ENCODE data around the gene NPHS1. TPM values are rescaled to one million over a fixed set of nuclear protein-coding genes. Genes with fewer than 3 reads are reported as not detected.

Gene NPHS1
- total RNA-seq, 4 donors from 2014 or later: not detected

- DNase-seq (ENCODE audit: extremely low spot score): no peak
- Histone ChIP-seq H3K27ac (replicated peaks in 1 of 4) (no peak overlapping the region), H3K4me1 (no peaks in the 10 kb centered on the region), H3K27me3 (peaks cover 0 to 6% (median 0%) of the 10 kb centered on the region in 4 donors), H3K4me3 (no peak overlapping the region), H3K36me3 (peaks cover 23 to 39% (median 29%) of the 10 kb centered on the region in 4 donors), H3K9me3 (no peaks in the 10 kb centered on the region)
- no peak for TF ChIP-seq CTCF (IDR thresholded peaks at IDR 0.05)
- TF ChIP-seq POLR2AphosphoS5 (IDR thresholded peaks at IDR 0.05): peak in 1 of 2 donors; percentile 17
- no peak for TF ChIP-seq POLR2A (IDR thresholded peaks at IDR 0.05; ENCODE audit: low read depth)
- WGBS: 91% methylated on average over 6 of the region's 6 CpGs
- intact Hi-C loops (cut with DNase I): loop anchor here (10.0 kb wide), 1 partner anchor 110 kb away; the partner anchor contains the start of gene ARHGAP33
Measured at GRCh38 chr19:35885225-35885738, 33.0 kb upstream of the NPHS1 start.

- H3K4me3 ChIP-seq: no peak overlapping the region
- H3K4me1 ChIP-seq: peaks cover 0 to 9% (median 5%) of the 10 kb centered on the region in 4 donors
- TF ChIP-seq EP300 (IDR thresholded peaks at IDR 0.05) (no peak), POLR2AphosphoS5 (IDR thresholded peaks at IDR 0.05) (no peak), CTCF (IDR thresholded peaks at IDR 0.05) (no peak), POLR2A (IDR thresholded peaks at IDR 0.05; ENCODE audit: low read depth) (no peak)
- H3K36me3 ChIP-seq: peaks cover 11 to 25% (median 15%) of the 10 kb centered on the region in 4 donors
- H3K27ac ChIP-seq (replicated peaks in 1 of 4): no peak overlapping the region
- no peak for DNase-seq (ENCODE audit: extremely low spot score)
- no peaks in the 10 kb centered on the region for H3K9me3 ChIP-seq
- intact Hi-C loops (cut with DNase I): loop anchor here (10.0 kb wide), 1 partner anchor 109 kb away; the partner anchor contains the start of gene ARHGAP33
- peaks cover 0 to 18% (median 0%) of the 10 kb centered on the region in 4 donors for H3K27me3 ChIP-seq
- 66% methylated on average over 2 of the region's 2 CpGs for WGBS
Measured at GRCh38 chr19:35883882-35884281, 31.6 kb upstream of the NPHS1 start.

- intact Hi-C loops (cut with DNase I): loop anchor here (1.0 to 10.0 kb wide), 2 partner anchors 49 to 107 kb away; partner anchors contain the start of gene ARHGAP33
- TF ChIP-seq CTCF (IDR thresholded peaks at IDR 0.05) (peak; percentile 60 to 68 (median 66)), POLR2A (IDR thresholded peaks at IDR 0.05; ENCODE audit: low read depth) (no peak), POLR2AphosphoS5 (IDR thresholded peaks at IDR 0.05) (peak in 1 of 2 donors; percentile 23)
- peaks cover 0 to 9% (median 5%) of the 10 kb centered on the region in 4 donors for H3K4me1 ChIP-seq
- H3K27me3 ChIP-seq: peaks cover 0 to 32% (median 0%) of the 10 kb centered on the region in 4 donors
- no peak overlapping the region for H3K27ac ChIP-seq (replicated peaks in 1 of 4)
- no peaks in the 10 kb centered on the region for H3K9me3 ChIP-seq
- no peak for DNase-seq (ENCODE audit: extremely low spot score)
- H3K36me3 ChIP-seq: peaks cover 0 to 9% (median 1%) of the 10 kb centered on the region in 4 donors
- 30% methylated on average over 8 of the region's 8 CpGs for WGBS
- H3K4me3 ChIP-seq: no peak overlapping the region
Measured at GRCh38 chr19:35882114-35882832, 30.0 kb upstream of the NPHS1 start.

- intact Hi-C loops (cut with DNase I): loop anchor here (10.0 kb wide), 1 partner anchor 105 kb away; the partner anchor contains the start of gene ARHGAP33
- Histone ChIP-seq H3K4me3 (no peak overlapping the region), H3K27me3 (peaks cover 0 to 32% (median 0%) of the 10 kb centered on the region in 4 donors), H3K36me3 (no peaks in the 10 kb centered on the region), H3K9me3 (no peaks in the 10 kb centered on the region), H3K27ac (replicated peaks in 1 of 4) (no peak overlapping the region), H3K4me1 (peaks cover 0 to 9% (median 5%) of the 10 kb centered on the region in 4 donors)
- 4% methylated on average over 23 of the region's 28 CpGs for WGBS
- DNase-seq (ENCODE audit: extremely low spot score): no peak
- TF ChIP-seq EP300 (IDR thresholded peaks at IDR 0.05): no peak
- peak; percentile 23 to 66 for TF ChIP-seq POLR2AphosphoS5 (IDR thresholded peaks at IDR 0.05)
Measured at GRCh38 chr19:35879770-35880317, 27.5 kb upstream of the NPHS1 start.

- no peaks in the 10 kb centered on the region for H3K36me3 ChIP-seq
- no peak for DNase-seq (ENCODE audit: extremely low spot score)
- no peak overlapping the region for H3K4me3 ChIP-seq
- peaks cover 0 to 32% (median 0%) of the 10 kb centered on the region in 4 donors for H3K27me3 ChIP-seq
- WGBS: 39% methylated on average over 18 of the region's 23 CpGs
- H3K4me1 ChIP-seq: peaks cover 0 to 9% (median 5%) of the 10 kb centered on the region in 4 donors
- no peak overlapping the region for H3K27ac ChIP-seq (replicated peaks in 1 of 4)
- H3K9me3 ChIP-seq: no peaks in the 10 kb centered on the region
- TF ChIP-seq POLR2AphosphoS5 (IDR thresholded peaks at IDR 0.05) (no peak), CTCF (IDR thresholded peaks at IDR 0.05) (no peak), POLR2A (IDR thresholded peaks at IDR 0.05; ENCODE audit: low read depth) (no peak), EP300 (IDR thresholded peaks at IDR 0.05) (no peak)
- intact Hi-C loops (cut with DNase I): no loop called here
Measured at GRCh38 chr19:35879068-35879467, 26.8 kb upstream of the NPHS1 start.
